GM21360 (cell line): ENCODE data around the gene BAHCC1.
"Not testable (repeated sequence)": the region's sequence is repeated elsewhere in the genome, so short reads cannot be mapped to it uniquely, and the experiment has no call there.

Source experiments
- ATAC-seq: cut with Tn5 transposase; IDR thresholded peaks from one replicate; pipeline ENCODE4 v1.9.1; 2021; ENCODE audit warnings: mild to moderate bottlenecking, moderate library complexity; ENCODE audit not compliant: unreplicated experiment

The BAHCC1 gene

GRCh38 chr17:81425716-81426392 lies 30.6 kb downstream of the BAHCC1 start:
- ATAC-seq = not testable (repeated sequence)

DNA sequence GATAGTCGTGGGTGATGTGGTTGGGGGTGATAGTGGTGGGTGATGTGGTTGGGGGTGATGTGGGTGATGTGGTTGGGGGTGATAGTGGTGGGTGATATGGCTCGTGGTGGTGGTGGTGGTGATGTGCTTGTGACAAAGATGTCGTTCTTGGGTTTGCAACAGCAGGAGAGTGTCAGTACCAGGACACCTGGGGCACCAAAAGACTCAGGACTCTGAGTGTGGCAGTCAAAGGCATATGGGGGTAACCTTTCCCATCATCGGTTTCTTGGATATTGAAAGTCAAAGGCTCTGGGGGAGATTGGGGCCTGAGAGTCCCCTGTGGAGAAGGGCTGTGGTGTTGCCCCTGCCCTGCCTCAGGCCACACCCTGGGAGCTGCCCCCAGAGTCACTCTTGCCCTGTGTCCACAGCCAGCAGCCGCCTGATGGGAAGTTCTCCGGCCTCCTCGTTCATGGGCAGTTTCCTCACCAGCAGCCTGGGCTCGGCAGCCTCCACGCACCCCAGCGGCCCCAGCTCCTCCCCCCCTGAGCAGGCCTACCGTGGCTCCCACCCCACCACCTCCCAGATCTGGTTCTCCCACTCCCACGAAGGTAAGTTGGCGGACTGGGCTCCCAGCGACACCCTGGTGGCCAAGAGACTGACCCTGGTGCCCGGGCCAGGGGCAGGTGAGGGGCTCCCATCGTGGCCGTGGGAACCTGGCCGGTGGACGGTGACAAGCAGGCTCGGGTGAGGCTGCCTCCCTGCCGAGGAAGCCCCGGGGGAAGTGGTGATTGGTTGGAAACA lies 31.3 kb downstream of the BAHCC1 start:
- ATAC-seq = no peak

DNA sequence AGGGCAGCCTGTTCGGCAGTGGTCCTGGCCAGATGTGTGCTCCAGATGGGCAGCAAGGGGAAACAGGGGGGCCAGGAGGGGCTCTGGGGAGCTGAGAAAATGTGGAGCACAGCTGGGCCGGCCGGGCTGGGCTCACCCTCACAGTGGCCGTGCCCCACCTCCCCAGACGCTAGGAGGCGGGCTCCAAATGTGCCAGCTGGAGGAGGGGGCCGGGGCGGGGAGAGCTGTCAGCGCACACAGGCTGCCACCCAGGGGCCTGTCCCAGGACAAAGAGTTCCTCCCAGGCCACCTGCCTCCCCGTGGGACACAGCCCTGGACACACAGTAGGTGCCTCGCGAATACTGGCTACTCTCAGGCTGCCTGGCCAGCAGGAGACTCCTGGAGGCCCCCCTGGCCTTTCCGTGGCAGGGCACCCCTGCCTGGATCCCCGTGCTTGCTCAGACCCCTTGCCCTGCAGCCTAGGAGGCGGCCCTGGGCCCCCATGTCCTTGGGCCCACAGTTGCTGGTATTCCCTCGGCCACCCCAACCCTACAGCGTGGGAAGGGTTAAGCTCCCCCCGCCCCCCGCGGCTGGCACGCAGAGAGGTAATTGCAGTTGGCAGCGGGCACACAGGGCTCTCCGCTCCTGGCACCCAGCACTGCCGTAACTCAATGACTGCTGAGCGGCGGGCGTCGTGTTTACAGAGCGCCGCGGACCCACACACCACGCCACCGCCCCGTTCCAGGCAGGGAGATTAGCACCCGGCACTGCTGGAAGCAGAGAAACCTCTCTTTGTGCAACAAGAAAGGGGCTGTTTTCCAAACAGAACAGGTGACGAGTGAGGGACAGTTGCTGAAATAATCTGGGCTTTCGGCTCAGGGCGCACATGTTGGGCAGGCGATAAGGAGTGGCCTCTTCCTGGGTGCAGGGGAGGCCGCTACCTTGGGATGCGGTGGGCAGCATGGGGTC lies 32.2 kb downstream of the BAHCC1 start:
- ATAC-seq = no peak

DNA sequence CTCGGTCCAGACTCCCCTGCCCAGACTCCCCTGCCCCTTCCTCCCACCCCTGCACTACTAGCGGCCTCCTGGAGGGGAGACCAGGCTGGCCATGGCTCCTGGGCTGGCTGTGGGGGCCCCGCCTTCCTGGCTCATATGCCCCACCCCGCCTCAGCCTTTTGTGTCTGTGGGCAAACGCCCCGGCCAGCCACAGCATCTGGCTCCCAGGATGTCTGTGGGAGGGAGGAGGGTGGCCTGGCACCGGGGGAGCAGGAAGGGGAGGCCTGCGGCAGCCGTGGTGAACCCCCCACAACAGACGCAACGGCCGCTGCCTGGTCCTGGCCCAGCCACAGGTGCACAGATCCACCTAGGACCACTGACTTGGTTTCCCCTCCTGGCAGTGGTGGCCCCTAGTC lies 32.9 kb downstream of the BAHCC1 start:
- ATAC-seq = no peak

GRCh38 chr17:81428516-81428915 lies 33.3 kb downstream of the BAHCC1 start:
- ATAC-seq = no peak

DNA sequence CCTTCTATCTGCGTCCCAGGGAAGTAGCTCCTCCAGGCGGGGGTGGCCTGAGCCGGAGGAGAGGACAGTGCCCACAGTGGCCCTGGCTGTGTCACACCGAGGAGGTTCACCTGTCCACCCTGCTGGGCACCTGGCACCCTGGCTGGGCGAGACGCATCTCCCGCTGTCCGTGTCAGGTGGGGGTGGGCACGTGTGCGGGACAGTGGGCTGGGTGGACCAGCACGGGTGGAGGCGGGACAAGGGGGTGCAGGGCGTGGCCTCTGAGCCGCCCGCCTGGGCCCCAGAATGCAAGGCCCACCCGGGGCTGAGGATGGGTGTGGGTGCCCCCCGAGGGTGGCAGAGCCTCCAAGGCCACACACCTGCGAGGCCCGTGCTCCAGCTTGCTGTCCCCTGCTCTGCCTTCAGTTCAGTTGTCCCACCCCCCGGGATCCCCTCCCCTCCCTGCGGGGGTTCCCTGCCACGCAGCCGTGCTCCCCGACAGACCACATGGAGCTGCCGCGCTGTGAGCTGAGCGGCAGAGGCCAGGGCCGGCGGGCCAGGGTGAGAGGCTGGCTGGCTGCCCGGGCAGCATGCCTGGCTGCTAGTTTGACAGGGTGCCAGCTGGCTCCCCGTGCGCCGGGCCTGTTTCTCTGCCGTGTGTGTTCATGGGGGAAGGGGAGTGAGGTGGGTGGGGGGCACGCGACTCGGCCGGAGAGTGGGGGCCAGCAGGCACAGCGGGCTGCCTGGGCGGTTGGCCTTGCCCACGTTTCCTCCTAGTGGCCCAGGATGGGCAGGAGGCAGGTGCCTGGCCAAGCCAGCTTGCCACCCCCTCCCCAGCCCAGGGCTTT lies 33.9 kb downstream of the BAHCC1 start:
- no peak for ATAC-seq

- ATAC-seq = no peak
These were observed 34.7 kb downstream of the BAHCC1 start for GRCh38 chr17:81429821-81430551.

GRCh38 chr17:81431545-81432482 lies 36.6 kb downstream of the BAHCC1 start:
- ATAC-seq = no peak

- no peak for ATAC-seq
These were observed 37.7 kb downstream of the BAHCC1 start for GRCh38 chr17:81432941-81433340.

DNA sequence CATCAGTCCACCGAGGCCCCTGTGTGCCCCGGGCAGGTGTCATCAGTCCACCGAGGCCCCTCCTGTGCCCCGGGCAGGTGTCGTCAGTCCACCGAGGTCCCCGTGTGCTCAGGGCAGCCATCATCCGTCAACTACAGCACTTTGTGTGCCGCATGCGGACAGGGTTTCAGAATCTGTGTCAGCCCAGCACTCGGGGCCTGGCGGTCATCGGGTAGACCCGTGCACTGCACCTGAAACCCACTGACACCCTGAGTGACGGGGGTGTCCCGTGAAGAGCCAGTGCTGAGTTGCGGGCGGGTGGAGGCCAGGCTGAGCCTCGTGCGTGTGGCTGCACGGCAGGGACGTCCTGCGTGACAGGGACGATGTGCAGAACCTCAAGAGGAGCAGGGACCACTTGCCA lies 38.4 kb downstream of the BAHCC1 start:
- no peak for ATAC-seq

GRCh38 chr17:81434072-81434471 lies 38.8 kb downstream of the BAHCC1 start:
- no peak for ATAC-seq

GRCh38 chr17:81434681-81435417 lies 39.6 kb downstream of the BAHCC1 start:
- no peak for ATAC-seq

DNA sequence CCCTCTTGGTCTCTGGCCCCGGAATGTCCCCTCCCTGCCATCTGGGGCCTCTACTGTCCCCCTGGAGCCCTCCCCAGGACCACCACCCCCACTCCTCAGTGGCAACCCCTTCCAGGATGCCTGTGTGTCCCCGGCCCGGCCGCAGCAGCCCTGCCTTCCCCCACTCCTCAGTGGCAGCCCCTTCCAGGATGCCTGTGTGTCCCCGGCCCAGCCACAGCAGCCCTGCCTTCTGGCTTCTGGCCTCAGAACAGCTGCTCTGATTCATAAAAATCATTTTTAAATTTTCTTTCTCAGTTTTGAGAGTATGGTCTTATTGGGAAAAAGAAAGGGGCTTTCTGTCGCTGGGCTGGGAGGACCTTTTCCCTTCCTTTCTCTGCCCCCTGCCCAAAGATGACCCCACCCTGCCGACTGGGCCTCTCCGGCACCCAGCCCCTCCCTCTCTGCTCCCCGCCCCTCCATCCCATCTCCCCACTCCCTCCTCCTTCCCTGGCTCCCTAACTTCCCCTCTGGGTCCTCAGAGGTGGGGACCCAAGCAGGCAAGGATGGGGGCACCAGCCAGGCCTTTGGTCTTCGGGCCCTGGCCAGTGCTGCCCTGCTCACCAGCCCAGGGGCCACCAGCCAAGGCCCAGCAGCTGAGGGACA lies 40.5 kb downstream of the BAHCC1 start:
- no peak for ATAC-seq

GRCh38 chr17:81436294-81436849 lies 41.1 kb downstream of the BAHCC1 start:
- ATAC-seq = no peak

- ATAC-seq = no peak
These were observed 42.0 kb downstream of the BAHCC1 start for GRCh38 chr17:81437191-81437651.

DNA sequence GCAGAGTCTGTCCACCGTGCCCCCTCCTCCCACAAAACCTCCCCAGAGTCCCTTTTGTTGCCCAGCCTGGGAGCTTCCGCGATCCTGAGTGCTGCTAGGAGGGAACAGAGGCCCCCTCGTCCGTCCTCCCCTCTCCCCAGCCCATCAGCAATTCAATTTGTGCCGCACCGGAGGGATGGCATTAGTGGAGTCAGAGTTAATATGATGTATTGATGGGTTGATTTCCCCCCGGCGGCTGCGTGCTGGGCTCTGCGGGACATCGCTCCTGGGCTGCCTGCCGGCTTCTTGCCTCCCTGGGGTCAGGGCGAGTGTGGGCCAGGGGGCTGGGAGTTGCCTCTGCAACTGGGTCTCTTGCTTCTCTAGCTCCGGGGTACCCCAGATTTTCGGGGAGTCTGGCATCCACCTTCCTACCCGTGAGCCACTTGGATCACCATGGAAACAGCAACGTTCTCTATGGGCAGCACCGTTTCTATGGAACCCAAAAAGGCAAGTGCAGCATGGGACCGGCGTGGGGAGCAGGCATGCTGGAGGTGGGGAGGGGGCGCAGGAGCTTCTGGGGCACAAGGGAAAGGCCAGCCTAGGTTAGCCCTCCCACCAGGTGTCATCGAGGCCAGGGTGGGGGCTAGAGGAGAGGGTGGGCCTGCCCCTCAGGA lies 42.9 kb downstream of the BAHCC1 start:
- no peak for ATAC-seq

DNA sequence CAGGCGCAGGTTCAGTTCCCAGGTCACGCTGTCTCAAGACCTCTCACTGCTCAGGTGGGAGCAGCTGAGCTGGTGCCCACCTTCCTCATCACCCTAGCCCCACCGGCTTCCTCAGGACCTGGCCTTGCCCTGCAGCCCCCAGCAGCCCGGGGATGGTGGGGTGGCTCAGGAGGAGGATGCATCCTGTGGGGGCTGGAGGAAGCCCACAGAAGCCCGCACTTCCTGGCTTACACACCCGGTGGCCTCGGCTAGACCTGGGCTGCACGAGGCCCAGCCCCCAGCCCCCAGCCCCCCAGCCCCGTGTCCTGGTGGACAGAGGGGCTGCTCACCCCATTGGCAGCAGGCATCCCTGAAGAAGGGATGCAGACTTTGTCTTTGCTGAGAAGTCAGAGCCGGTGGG lies 43.4 kb downstream of the BAHCC1 start:
- ATAC-seq = no peak
